ENCODE measurements around the gene ABTB1. TPM values are rescaled to one million over a fixed set of nuclear protein-coding genes. Genes with fewer than 3 reads are reported as not detected.

The ABTB1 gene
- total RNA-seq, 1 experiment from 2014 or later, result 12.5 TPM

DNA sequence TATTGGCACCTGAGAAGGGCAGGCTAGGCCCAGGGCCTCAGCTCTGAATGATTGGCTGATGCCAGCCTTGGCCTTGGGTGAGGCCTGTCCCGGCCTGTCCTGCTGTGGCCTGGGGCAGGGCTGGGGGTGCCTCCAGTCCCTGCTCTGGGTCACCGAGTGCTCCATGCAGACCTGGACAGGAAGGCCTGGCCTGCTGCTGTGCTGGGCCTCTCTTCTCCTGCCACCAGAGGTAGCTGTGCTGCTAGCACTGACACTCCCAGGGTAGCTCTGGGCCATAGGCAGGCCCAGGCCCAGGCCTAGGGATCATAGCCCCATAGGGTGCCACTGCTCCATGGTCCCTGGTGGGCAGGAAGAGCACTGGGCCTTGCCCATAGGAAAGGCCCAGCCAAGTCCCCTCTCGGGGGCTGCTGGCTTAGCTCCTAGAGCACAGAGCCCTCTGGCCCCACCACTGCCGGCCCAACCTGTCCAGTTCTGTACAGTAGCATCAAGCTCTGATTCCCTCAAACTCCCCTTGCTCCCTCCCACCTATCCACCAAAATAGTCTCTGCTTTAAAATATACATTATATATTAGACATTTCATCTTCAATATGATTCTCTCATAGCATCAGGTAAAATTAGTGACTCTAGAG lies 18.2 kb downstream of the ABTB1 start:
- peak; percentile 94 for ATAC-seq
- Mint-ChIP-seq H3K27me3 (ENCODE audit: low read depth) (no peaks in the 10 kb centered on the region), H3K4me3 (no peak overlapping the region), H3K9me3 (no peaks in the 10 kb centered on the region), H3K27ac (no peak overlapping the region), H3K4me1 (peaks cover 19% of the 10 kb centered on the region), H3K36me3 (no peaks in the 10 kb centered on the region)
- POLR2A ChIA-PET, result no interaction called here
- DNase-seq (ENCODE audit: low spot score), result peak; percentile 71
- CTCF ChIA-PET, result interaction anchor here (0.6 to 4.7 kb wide), 28 partner anchors 10 to 852 kb away, joined by 3 to 76 read pairs (median 4); partner anchors contain the start of gene MGLL
- peak; percentile 85 for TF ChIP-seq ZNF121 (CRISPR knock-in tag; IDR thresholded peaks at IDR 0.05)
- TF ChIP-seq RORB (CRISPR knock-in tag; IDR thresholded peaks at IDR 0.05), result no peak
- TF ChIP-seq, protein P1, sequence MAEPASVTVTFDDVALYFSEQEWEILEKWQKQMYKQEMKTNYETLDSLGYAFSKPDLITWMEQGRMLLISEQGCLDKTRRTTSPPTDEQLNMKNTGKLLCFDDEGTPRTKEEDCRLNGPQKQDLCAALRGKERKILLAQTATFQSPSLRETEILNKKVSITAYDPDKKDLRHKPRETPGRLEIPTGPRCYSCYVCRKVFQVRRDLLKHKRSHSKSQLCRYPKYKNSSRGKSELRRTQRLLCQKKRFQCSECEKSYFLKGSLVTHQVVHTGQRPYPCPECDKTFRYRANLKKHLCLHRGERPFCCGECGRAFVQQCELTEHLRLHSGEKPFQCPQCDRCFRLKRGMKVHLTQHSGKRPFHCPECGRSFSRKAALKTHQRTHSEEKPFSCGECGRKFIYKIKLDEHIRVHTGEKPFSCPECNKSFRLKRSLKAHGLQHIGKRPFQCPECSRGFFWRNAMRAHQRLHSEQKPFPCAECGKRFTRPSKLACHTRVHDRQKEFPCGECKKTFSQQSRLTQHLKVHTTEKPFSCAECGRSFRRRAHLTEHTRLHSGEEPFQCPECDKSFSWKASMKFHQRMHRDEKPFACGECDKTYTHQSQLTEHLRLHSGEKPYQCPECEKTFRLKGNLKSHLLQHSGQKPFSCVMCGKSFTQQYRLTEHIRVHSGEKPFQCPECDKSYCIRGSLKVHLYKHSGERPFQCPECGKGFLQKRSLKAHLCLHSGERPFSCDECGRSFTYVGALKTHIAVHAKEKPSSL (CRISPR knock-in tag; conservative IDR thresholded peaks at IDR 0.05), result no peak
- TF ChIP-seq SP1 (CRISPR knock-in tag; conservative IDR thresholded peaks at IDR 0.05), result 0 out of 2 replicates have a peak, but pooled peaks have one; percentile 23

DNA sequence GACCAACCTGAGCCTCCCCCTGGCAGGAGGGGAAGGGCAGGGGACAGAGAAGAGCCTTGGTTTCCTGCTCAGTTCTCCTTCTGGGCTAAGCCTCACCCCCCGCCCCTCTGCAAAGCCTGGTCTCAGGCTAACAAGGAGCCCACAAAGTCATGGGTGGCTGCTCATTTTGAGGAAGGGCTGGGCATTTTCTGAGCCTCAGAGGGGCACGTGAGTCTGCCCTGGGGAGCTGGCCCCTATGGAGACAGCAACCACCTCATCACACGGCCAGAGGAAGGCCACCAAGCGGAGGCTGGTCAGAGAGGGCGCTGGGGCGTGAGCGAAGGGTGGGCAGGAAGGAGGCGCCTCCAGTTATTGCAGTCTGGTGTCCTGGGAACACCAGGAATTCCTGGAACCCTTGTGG lies 18.7 kb downstream of the ABTB1 start:
- POLR2A ChIA-PET, result interaction anchor here (0.7 kb wide), 1 partner anchor 692 kb away, joined by 5 read pairs; no protein-coding TSS in a partner anchor
- Mint-ChIP-seq H3K4me3 (no peak overlapping the region), H3K4me1 (peaks cover 19% of the 10 kb centered on the region), H3K36me3 (no peaks in the 10 kb centered on the region), H3K9me3 (no peaks in the 10 kb centered on the region), H3K27ac (no peak overlapping the region), H3K27me3 (ENCODE audit: low read depth) (no peaks in the 10 kb centered on the region)
- ATAC-seq (no peak), DNase-seq (ENCODE audit: low spot score) (no peak)
- CTCF ChIA-PET, result interaction anchor here (0.6 to 4.7 kb wide), 29 partner anchors 9 to 853 kb away, joined by 3 to 76 read pairs (median 4); partner anchors contain the start of gene MGLL
- TF ChIP-seq SMAD3 (CRISPR knock-in tag; IDR thresholded peaks at IDR 0.05; ENCODE audit: borderline replicate concordance), result no peak
- no peak for TF ChIP-seq FOXJ3 (CRISPR knock-in tag; IDR thresholded peaks at IDR 0.05; ENCODE audit: borderline replicate concordance)
- TF ChIP-seq, protein P2, sequence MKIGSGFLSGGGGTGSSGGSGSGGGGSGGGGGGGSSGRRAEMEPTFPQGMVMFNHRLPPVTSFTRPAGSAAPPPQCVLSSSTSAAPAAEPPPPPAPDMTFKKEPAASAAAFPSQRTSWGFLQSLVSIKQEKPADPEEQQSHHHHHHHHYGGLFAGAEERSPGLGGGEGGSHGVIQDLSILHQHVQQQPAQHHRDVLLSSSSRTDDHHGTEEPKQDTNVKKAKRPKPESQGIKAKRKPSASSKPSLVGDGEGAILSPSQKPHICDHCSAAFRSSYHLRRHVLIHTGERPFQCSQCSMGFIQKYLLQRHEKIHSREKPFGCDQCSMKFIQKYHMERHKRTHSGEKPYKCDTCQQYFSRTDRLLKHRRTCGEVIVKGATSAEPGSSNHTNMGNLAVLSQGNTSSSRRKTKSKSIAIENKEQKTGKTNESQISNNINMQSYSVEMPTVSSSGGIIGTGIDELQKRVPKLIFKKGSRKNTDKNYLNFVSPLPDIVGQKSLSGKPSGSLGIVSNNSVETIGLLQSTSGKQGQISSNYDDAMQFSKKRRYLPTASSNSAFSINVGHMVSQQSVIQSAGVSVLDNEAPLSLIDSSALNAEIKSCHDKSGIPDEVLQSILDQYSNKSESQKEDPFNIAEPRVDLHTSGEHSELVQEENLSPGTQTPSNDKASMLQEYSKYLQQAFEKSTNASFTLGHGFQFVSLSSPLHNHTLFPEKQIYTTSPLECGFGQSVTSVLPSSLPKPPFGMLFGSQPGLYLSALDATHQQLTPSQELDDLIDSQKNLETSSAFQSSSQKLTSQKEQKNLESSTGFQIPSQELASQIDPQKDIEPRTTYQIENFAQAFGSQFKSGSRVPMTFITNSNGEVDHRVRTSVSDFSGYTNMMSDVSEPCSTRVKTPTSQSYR (CRISPR knock-in tag; IDR thresholded peaks at IDR 0.05), result no peak
- no peak for TF ChIP-seq NR1H2 (CRISPR knock-in tag; IDR thresholded peaks at IDR 0.05)
- TF ChIP-seq GRHL2 (CRISPR knock-in tag; IDR thresholded peaks at IDR 0.05; ENCODE audit: insufficient replicate concordance, severe bottlenecking), result no peak
- no peak for TF ChIP-seq GABPB1 (CRISPR knock-in tag; IDR thresholded peaks at IDR 0.05)
- TF ChIP-seq, protein P3, sequence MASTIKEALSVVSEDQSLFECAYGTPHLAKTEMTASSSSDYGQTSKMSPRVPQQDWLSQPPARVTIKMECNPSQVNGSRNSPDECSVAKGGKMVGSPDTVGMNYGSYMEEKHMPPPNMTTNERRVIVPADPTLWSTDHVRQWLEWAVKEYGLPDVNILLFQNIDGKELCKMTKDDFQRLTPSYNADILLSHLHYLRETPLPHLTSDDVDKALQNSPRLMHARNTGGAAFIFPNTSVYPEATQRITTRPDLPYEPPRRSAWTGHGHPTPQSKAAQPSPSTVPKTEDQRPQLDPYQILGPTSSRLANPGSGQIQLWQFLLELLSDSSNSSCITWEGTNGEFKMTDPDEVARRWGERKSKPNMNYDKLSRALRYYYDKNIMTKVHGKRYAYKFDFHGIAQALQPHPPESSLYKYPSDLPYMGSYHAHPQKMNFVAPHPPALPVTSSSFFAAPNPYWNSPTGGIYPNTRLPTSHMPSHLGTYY (CRISPR knock-in tag; IDR thresholded peaks at IDR 0.05), result no peak
- no peak for TF ChIP-seq JUN (CRISPR knock-in tag; IDR thresholded peaks at IDR 0.05)
- no peak for TF ChIP-seq ETV6 (CRISPR knock-in tag; IDR thresholded peaks at IDR 0.05)
- TF ChIP-seq NFE2L1 (CRISPR knock-in tag; IDR thresholded peaks at IDR 0.05), result no peak
- TF ChIP-seq, protein P4, sequence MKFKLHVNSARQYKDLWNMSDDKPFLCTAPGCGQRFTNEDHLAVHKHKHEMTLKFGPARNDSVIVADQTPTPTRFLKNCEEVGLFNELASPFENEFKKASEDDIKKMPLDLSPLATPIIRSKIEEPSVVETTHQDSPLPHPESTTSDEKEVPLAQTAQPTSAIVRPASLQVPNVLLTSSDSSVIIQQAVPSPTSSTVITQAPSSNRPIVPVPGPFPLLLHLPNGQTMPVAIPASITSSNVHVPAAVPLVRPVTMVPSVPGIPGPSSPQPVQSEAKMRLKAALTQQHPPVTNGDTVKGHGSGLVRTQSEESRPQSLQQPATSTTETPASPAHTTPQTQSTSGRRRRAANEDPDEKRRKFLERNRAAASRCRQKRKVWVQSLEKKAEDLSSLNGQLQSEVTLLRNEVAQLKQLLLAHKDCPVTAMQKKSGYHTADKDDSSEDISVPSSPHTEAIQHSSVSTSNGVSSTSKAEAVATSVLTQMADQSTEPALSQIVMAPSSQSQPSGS (CRISPR knock-in tag; IDR thresholded peaks at IDR 0.05; ENCODE audit: borderline replicate concordance, low read depth), result no peak
- TF ChIP-seq NFATC4 (CRISPR knock-in tag; IDR thresholded peaks at IDR 0.05), result no peak
- no peak for TF ChIP-seq FOXP1 (CRISPR knock-in tag; IDR thresholded peaks at IDR 0.05; ENCODE audit: borderline replicate concordance)
- TF ChIP-seq, protein P5, sequence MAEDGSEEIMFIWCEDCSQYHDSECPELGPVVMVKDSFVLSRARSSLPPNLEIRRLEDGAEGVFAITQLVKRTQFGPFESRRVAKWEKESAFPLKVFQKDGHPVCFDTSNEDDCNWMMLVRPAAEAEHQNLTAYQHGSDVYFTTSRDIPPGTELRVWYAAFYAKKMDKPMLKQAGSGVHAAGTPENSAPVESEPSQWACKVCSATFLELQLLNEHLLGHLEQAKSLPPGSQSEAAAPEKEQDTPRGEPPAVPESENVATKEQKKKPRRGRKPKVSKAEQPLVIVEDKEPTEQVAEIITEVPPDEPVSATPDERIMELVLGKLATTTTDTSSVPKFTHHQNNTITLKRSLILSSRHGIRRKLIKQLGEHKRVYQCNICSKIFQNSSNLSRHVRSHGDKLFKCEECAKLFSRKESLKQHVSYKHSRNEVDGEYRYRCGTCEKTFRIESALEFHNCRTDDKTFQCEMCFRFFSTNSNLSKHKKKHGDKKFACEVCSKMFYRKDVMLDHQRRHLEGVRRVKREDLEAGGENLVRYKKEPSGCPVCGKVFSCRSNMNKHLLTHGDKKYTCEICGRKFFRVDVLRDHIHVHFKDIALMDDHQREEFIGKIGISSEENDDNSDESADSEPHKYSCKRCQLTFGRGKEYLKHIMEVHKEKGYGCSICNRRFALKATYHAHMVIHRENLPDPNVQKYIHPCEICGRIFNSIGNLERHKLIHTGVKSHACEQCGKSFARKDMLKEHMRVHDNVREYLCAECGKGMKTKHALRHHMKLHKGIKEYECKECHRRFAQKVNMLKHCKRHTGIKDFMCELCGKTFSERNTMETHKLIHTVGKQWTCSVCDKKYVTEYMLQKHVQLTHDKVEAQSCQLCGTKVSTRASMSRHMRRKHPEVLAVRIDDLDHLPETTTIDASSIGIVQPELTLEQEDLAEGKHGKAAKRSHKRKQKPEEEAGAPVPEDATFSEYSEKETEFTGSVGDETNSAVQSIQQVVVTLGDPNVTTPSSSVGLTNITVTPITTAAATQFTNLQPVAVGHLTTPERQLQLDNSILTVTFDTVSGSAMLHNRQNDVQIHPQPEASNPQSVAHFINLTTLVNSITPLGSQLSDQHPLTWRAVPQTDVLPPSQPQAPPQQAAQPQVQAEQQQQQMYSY (CRISPR knock-in tag; IDR thresholded peaks at IDR 0.05), result no peak
- TF ChIP-seq, protein P6, sequence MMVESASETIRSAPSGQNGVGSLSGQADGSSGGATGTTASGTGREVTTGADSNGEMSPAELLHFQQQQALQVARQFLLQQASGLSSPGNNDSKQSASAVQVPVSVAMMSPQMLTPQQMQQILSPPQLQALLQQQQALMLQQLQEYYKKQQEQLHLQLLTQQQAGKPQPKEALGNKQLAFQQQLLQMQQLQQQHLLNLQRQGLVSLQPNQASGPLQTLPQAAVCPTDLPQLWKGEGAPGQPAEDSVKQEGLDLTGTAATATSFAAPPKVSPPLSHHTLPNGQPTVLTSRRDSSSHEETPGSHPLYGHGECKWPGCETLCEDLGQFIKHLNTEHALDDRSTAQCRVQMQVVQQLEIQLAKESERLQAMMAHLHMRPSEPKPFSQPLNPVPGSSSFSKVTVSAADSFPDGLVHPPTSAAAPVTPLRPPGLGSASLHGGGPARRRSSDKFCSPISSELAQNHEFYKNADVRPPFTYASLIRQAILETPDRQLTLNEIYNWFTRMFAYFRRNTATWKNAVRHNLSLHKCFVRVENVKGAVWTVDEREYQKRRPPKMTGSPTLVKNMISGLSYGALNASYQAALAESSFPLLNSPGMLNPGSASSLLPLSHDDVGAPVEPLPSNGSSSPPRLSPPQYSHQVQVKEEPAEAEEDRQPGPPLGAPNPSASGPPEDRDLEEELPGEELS (CRISPR knock-in tag; IDR thresholded peaks at IDR 0.05), result no peak
